AG08396 (cell line): ENCODE measurements around the gene SRPRB.

Experiments
- DNase-seq: peaks from one replicate; pipeline ENCODE4 v3.0.0; 2012; ENCODE audit warnings: low spot score, mixed read lengths

The SRPRB gene

GRCh38 chr3:133825969-133826727 lies 20.5 kb downstream of the SRPRB start:
- DNase-seq: no peak

- no peak for DNase-seq
These were observed 21.5 kb downstream of the SRPRB start for GRCh38 chr3:133827136-133827535.

GRCh38 chr3:133827684-133828083 lies 22.1 kb downstream of the SRPRB start:
- DNase-seq: no peak

GRCh38 chr3:133828576-133829309 lies 23.1 kb downstream of the SRPRB start:
- DNase-seq: no peak

GRCh38 chr3:133829310-133829707 lies 23.7 kb downstream of the SRPRB start:
- no peak for DNase-seq

GRCh38 chr3:133830071-133830470 lies 24.5 kb downstream of the SRPRB start:
- no peak for DNase-seq

GRCh38 chr3:133831966-133832801 lies 26.6 kb downstream of the SRPRB start:
- no peak for DNase-seq

GRCh38 chr3:133832802-133833144 lies 27.2 kb downstream of the SRPRB start:
- no peak for DNase-seq

GRCh38 chr3:133833267-133833666 lies 27.7 kb downstream of the SRPRB start:
- DNase-seq: no peak

- no peak for DNase-seq
These were observed 28.4 kb downstream of the SRPRB start for GRCh38 chr3:133833880-133834620.

GRCh38 chr3:133834621-133835417 lies 29.2 kb downstream of the SRPRB start:
- no peak for DNase-seq

- no peak for DNase-seq
These were observed 29.8 kb downstream of the SRPRB start for GRCh38 chr3:133835418-133835743.

- DNase-seq: no peak
These were observed 30.3 kb downstream of the SRPRB start for GRCh38 chr3:133835961-133836360.

- no peak for DNase-seq
These were observed 31.0 kb downstream of the SRPRB start for GRCh38 chr3:133836497-133837158.

GRCh38 chr3:133837487-133838295 lies 32.1 kb downstream of the SRPRB start:
- no peak for DNase-seq

- DNase-seq: no peak
These were observed 32.7 kb downstream of the SRPRB start for GRCh38 chr3:133838296-133838789.

- DNase-seq: no peak
These were observed 33.5 kb downstream of the SRPRB start for GRCh38 chr3:133838916-133839800.

- DNase-seq: no peak
These were observed 34.6 kb downstream of the SRPRB start for GRCh38 chr3:133840055-133840737.
